Type B pancreatic cell (in vitro differentiated cells): Measurements from ENCODE around the gene ZWILCH. TPM values are rescaled to one million over a fixed set of nuclear protein-coding genes. Genes with fewer than 3 reads are reported as not detected.
"Not testable (repeated sequence)": the region's sequence is repeated elsewhere in the genome, so short reads cannot be mapped to it uniquely, and the experiment has no call there.

ENCODE experiments used
- DNase-seq: peaks from one replicate; pipeline ENCODE4 v3.0.0; 2021; ENCODE audit warnings: mixed read lengths; ENCODE audit not compliant: unreplicated experiment; ENCODE audit errors: extremely low spot score
- H3K27ac Mint-ChIP-seq: 2 replicates; pipeline ENCODE4 v1.8.0; 2021; ENCODE audit warnings: mild to moderate bottlenecking, mixed read lengths
- H3K27me3 Mint-ChIP-seq: 2 replicates; pipeline ENCODE4 v1.8.0; 2021; ENCODE audit warnings: mixed read lengths
- H3K36me3 Mint-ChIP-seq: 2 replicates; pipeline ENCODE4 v1.8.0; 2021; ENCODE audit warnings: mixed read lengths
- H3K4me1 Mint-ChIP-seq: one replicate; pipeline ENCODE4 v1.8.0; 2021; ENCODE audit warnings: mixed read lengths; ENCODE audit not compliant: unreplicated experiment
- H3K4me3 Mint-ChIP-seq: 2 replicates; pipeline ENCODE4 v1.8.0; 2021; ENCODE audit warnings: mild to moderate bottlenecking, mixed read lengths
- H3K9me3 Mint-ChIP-seq: 2 replicates; pipeline ENCODE4 v1.8.0; 2021; ENCODE audit warnings: mixed read lengths
- CTCF ChIP-seq: fragments of 200-600 bp; sonication (generic); conservative IDR thresholded peaks from 2 replicates; pipeline ENCODE4 v1.5.0; 2021; ENCODE audit warnings: antibody characterized with exemption, mild to moderate bottlenecking
- total RNA-seq: library from RNA; stranded (reverse); gene quantifications from 2 replicates; pipeline ENCODE4 v1.2.1, GENCODE V29; 2021; ENCODE audit warnings: low replicate concordance

ZWILCH gene
- total RNA-seq, 1 donor from 2014 or later: 23.2 TPM

GRCh38 chr15:66491846-66492245 is 13.3 kb upstream of the ZWILCH start:
- H3K4me1 Mint-ChIP-seq: no peaks in the 10 kb centered on the region
- H3K9me3 Mint-ChIP-seq: no peaks in the 10 kb centered on the region
- H3K4me3 Mint-ChIP-seq: no peak overlapping the region
- DNase-seq: no peak
- H3K36me3 Mint-ChIP-seq: peaks cover 19% of the 10 kb centered on the region
- H3K27ac Mint-ChIP-seq: no peak overlapping the region
- no peak for TF ChIP-seq CTCF
- H3K27me3 Mint-ChIP-seq: no peaks in the 10 kb centered on the region

- Mint-ChIP-seq H3K36me3 (peaks cover 29% of the 10 kb centered on the region), H3K4me3 (no peak overlapping the region), H3K9me3 (no peaks in the 10 kb centered on the region), H3K27ac (no peak overlapping the region), H3K4me1 (peaks cover 13% of the 10 kb centered on the region), H3K27me3 (no peaks in the 10 kb centered on the region)
- DNase-seq: peak; percentile 2
- no peak for TF ChIP-seq CTCF
Observed at GRCh38 chr15:66494262-66494661, 10.9 kb upstream of the ZWILCH start.

GRCh38 chr15:66496951-66497501 is 8.1 kb upstream of the ZWILCH start:
- peaks cover 40% of the 10 kb centered on the region for H3K36me3 Mint-ChIP-seq
- H3K4me1 Mint-ChIP-seq: peaks cover 18% of the 10 kb centered on the region
- no peaks in the 10 kb centered on the region for H3K27me3 Mint-ChIP-seq
- no peak for TF ChIP-seq CTCF
- peak; percentile 57 for DNase-seq
- H3K27ac Mint-ChIP-seq: peak overlapping the region; percentile 95
- H3K9me3 Mint-ChIP-seq: no peaks in the 10 kb centered on the region
- peak overlapping the region; percentile 96 for H3K4me3 Mint-ChIP-seq

- peak; percentile 100 for TF ChIP-seq CTCF
- no peaks in the 10 kb centered on the region for H3K9me3 Mint-ChIP-seq
- H3K4me3 Mint-ChIP-seq: peak within 1 kb of the TSS; percentile 96
- peaks cover 18% of the 10 kb centered on the region for H3K4me1 Mint-ChIP-seq
- peaks cover 46% of the 10 kb centered on the region for H3K36me3 Mint-ChIP-seq
- DNase-seq: peak; percentile 99
- H3K27ac Mint-ChIP-seq: peak within 1 kb of the TSS; percentile 95
- H3K27me3 Mint-ChIP-seq: no peaks in the 10 kb centered on the region
Observed at GRCh38 chr15:66497502-66498455, 7.3 kb upstream of the ZWILCH start, which contains the start of gene SNAPC5. TSS of gene SNAPC5 (minus strand) at chr15:66497762. CDS start at chr15:66497731, 31 bp downstream.

GRCh38 chr15:66498501-66499386 is 6.4 kb upstream of the ZWILCH start:
- Mint-ChIP-seq H3K27ac (peak overlapping the region; percentile 95), H3K36me3 (peaks cover 51% of the 10 kb centered on the region), H3K4me3 (peak overlapping the region; percentile 96), H3K27me3 (no peaks in the 10 kb centered on the region), H3K4me1 (peaks cover 21% of the 10 kb centered on the region), H3K9me3 (no peaks in the 10 kb centered on the region)
- TF ChIP-seq CTCF: peak; percentile 72
- DNase-seq: peak; percentile 8

GRCh38 chr15:66500346-66500745 is 4.8 kb upstream of the ZWILCH start:
- not testable (repeated sequence) for H3K9me3 Mint-ChIP-seq, H3K27me3 Mint-ChIP-seq, DNase-seq
- Mint-ChIP-seq H3K4me1 (peaks cover 26% of the 10 kb centered on the region), H3K27ac (peak overlapping the region; percentile 7), H3K4me3 (peak overlapping the region; percentile 12), H3K36me3 (peaks cover 49% of the 10 kb centered on the region)
